ENCODE measurements around the gene PDE4B.
A peak's percentile ranks its signal among the peaks of the same experiment; 100 is the strongest.

PDE4B gene

DNA sequence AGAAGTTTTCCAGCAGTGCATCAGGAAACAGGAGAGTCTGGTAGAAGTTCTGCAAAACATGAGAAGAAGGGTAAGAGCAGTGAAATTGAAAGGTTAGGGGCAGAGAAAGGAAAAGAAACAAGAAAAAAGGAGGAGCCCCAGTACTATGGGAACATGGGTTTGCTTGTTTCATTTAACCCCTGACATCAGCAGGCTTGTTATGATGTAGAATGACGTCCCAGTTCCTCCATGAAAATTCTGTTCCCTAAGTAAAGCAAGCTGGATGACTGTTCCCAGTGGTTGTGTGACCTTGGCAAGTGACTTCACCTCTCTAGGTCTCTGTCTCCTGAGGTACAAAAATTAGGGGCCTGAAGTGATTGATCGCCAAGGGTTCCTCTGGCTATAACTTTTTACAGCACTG, 472.6 kb downstream of the PDE4B start:
- TF ChIP-seq, protein P1, sequence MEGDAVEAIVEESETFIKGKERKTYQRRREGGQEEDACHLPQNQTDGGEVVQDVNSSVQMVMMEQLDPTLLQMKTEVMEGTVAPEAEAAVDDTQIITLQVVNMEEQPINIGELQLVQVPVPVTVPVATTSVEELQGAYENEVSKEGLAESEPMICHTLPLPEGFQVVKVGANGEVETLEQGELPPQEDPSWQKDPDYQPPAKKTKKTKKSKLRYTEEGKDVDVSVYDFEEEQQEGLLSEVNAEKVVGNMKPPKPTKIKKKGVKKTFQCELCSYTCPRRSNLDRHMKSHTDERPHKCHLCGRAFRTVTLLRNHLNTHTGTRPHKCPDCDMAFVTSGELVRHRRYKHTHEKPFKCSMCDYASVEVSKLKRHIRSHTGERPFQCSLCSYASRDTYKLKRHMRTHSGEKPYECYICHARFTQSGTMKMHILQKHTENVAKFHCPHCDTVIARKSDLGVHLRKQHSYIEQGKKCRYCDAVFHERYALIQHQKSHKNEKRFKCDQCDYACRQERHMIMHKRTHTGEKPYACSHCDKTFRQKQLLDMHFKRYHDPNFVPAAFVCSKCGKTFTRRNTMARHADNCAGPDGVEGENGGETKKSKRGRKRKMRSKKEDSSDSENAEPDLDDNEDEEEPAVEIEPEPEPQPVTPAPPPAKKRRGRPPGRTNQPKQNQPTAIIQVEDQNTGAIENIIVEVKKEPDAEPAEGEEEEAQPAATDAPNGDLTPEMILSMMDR (IDR thresholded peaks at IDR 0.05), result no peak
- no peaks in the 10 kb centered on the region for H3K36me3 ChIP-seq
- H3K27me3 ChIP-seq, result no peaks in the 10 kb centered on the region
- H3K4me1 ChIP-seq (ENCODE audit: control insufficient read depth in 1 of 2, insufficient read depth in 1 of 2, low read depth in 1 of 2, low read length in 1 of 2), result peaks cover 23 to 29% of the 10 kb centered on the region in 2 experiments
- no peak overlapping the region for H3K27ac ChIP-seq
- no peaks in the 10 kb centered on the region for H3K9me3 ChIP-seq
- no peak overlapping the region for H3K4me3 ChIP-seq (ENCODE audit: low read depth in 1 of 2, low read length in 1 of 2)

GRCh38 chr1:66265796-66266195, 473.1 kb downstream of the PDE4B start:
- no peaks in the 10 kb centered on the region for H3K9me3 ChIP-seq
- H3K27ac ChIP-seq, result no peak overlapping the region
- no peaks in the 10 kb centered on the region for H3K36me3 ChIP-seq
- TF ChIP-seq, protein P1 (IDR thresholded peaks at IDR 0.05), result no peak
- H3K4me3 ChIP-seq (ENCODE audit: low read depth in 1 of 2, low read length in 1 of 2), result no peak overlapping the region
- no peaks in the 10 kb centered on the region for H3K27me3 ChIP-seq
- peaks cover 29 to 33% of the 10 kb centered on the region in 2 experiments for H3K4me1 ChIP-seq (ENCODE audit: control insufficient read depth in 1 of 2, insufficient read depth in 1 of 2, low read depth in 1 of 2, low read length in 1 of 2)

- H3K36me3 ChIP-seq, result no peaks in the 10 kb centered on the region
- no peaks in the 10 kb centered on the region for H3K9me3 ChIP-seq
- peaks cover 31 to 35% of the 10 kb centered on the region in 2 experiments for H3K4me1 ChIP-seq (ENCODE audit: control insufficient read depth in 1 of 2, insufficient read depth in 1 of 2, low read depth in 1 of 2, low read length in 1 of 2)
- TF ChIP-seq, protein P1 (IDR thresholded peaks at IDR 0.05), result no peak
- H3K4me3 ChIP-seq (ENCODE audit: low read depth in 1 of 2, low read length in 1 of 2), result no peak overlapping the region
- peak overlapping the region; percentile 59 for H3K27ac ChIP-seq
- H3K27me3 ChIP-seq, result no peaks in the 10 kb centered on the region
Measured at GRCh38 chr1:66266350-66266749, 473.7 kb downstream of the PDE4B start.

DNA sequence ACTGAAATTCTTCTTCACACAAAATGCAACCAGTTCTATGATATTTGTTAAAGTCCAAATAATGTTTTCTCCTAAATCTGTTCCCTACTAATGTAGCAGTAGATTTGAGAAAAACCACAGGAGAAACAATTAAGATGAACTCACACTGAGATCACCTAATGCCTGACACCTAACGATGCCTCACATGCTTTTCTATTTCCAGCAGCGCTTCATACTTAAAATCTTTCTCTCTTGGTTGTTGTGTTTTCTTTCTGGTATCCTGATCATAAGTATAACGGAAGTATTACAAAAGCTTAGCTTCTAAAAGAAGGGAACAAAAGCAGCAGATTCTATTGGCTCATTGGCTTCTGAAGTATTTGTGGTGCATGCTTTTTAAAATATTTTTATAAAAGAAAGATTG, 474.1 kb downstream of the PDE4B start:
- H3K4me1 ChIP-seq (ENCODE audit: control insufficient read depth in 1 of 2, insufficient read depth in 1 of 2, low read depth in 1 of 2, low read length in 1 of 2), result peaks cover 32 to 35% of the 10 kb centered on the region in 2 experiments
- peak overlapping the region; percentile 59 for H3K27ac ChIP-seq
- TF ChIP-seq, protein P1 (IDR thresholded peaks at IDR 0.05), result no peak

DNA sequence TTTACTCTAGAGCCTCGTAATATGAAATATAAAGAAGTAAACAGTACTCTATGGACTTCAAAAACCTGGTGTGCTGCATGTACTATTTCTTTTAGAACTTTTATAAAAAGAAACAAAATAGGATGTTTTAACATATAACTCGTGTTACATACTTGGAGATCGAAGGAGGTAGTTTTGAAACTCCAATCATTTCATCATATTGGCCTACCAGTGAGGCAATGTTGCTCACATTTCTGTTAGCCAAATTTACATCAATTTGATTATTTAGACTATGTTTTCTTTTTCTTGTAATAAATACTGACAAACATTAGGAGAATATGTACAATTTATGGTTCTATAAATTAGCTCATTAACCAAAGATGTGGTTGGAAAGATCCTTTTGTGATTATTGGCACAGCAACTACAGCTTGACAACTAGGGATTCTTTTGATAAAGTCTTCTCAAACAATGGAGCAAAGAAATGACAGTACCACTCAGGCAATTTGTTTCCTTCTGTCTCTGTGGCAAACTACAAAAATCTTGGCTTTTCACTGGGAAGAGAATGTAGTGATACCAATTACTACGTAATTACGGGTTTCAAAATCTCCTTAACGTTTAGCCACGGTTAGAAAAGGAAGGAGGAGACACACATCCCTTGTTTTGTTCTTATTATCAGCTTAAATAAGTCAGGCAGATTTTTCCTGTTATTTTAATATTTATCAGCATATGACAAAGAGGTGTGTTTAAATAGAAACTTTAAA, 474.7 kb downstream of the PDE4B start:
- Histone ChIP-seq H3K27me3 (no peaks in the 10 kb centered on the region), H3K27ac (peak overlapping the region; percentile 59), H3K36me3 (no peaks in the 10 kb centered on the region), H3K4me1 (ENCODE audit: control insufficient read depth in 1 of 2, insufficient read depth in 1 of 2, low read depth in 1 of 2, low read length in 1 of 2) (peaks cover 35 to 36% of the 10 kb centered on the region in 2 experiments), H3K4me3 (ENCODE audit: low read depth in 1 of 2, low read length in 1 of 2) (peak overlapping the region in 1 of 2 experiments; percentile 16), H3K9me3 (no peaks in the 10 kb centered on the region)
- TF ChIP-seq, protein P1 (IDR thresholded peaks at IDR 0.05), result no peak

More for the DNA sequence above, 474.1 kb downstream of the PDE4B start:
- Histone ChIP-seq H3K9me3 (no peaks in the 10 kb centered on the region), H3K36me3 (no peaks in the 10 kb centered on the region), H3K27me3 (no peaks in the 10 kb centered on the region), H3K4me3 (ENCODE audit: low read depth in 1 of 2, low read length in 1 of 2) (no peak overlapping the region)

Measured in neutrophil (primary cell).